Smooth muscle cell of the brain vasculature (primary cell): Measurements from ENCODE around the gene CPXM1.

Experiments
- DNase-seq: peaks from one replicate; pipeline ENCODE4 v3.0.0-alpha.2; 2012; ENCODE audit warnings: low read depth, low spot score

CPXM1 gene

GRCh38 chr20:2748551-2749342 is 51.7 kb downstream of the CPXM1 start:
- no peak for DNase-seq

DNA sequence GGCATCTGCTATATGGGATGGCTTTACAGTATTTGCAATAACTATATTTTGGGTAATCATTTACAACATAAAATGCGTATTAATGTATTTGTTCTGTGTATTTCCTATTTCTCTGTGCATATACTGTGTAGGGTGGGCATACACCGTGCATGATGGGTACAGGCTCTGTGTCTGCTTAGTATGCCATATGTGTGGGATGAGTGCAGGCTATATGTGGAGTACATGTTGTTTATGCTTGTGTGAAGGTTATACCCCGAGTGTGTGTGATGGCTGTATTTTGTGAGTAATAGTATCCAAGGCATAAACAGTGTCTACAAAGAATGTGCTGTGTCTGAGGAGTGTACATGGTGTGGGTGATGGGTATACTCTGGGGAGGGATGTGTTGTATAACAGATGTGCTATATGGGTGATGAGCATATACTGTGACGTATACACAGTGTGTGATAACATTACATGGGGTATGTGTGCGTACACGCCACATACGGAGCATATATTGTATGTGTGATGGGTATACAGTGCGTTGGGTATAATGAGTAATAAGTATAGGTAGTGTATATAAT is 52.7 kb downstream of the CPXM1 start:
- DNase-seq = no peak

DNA sequence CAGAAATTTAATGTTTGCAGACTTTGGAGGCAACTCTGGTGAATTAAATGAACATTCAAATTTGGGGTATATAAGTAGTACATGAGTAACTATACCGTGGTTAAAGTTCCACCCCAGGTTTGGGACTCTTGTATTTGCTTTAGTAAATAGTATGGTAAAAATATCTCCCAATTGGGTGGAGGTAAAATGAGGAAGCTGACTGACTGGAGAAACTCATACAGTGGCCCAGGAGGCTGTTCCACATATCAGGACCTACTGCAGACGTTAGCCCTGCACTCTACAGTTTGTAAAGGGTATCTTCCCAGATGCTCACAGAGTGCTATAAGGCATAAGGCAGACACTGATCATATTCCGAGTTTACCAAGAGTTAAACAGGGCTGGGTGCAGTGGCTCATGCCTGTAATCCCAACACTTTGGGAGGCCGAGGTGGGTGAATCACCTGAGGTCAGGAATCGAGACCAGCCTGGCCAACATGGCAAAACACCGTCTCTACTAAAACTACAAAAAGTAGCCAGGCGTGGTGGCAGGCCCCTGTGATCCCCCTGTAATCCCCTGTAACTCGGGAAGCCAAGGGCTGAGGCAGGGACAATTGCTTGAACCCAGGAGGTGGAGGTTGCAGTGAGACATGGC is 53.7 kb downstream of the CPXM1 start:
- DNase-seq = no peak

GRCh38 chr20:2745936-2746635 is 54.3 kb downstream of the CPXM1 start:
- DNase-seq = no peak

DNA sequence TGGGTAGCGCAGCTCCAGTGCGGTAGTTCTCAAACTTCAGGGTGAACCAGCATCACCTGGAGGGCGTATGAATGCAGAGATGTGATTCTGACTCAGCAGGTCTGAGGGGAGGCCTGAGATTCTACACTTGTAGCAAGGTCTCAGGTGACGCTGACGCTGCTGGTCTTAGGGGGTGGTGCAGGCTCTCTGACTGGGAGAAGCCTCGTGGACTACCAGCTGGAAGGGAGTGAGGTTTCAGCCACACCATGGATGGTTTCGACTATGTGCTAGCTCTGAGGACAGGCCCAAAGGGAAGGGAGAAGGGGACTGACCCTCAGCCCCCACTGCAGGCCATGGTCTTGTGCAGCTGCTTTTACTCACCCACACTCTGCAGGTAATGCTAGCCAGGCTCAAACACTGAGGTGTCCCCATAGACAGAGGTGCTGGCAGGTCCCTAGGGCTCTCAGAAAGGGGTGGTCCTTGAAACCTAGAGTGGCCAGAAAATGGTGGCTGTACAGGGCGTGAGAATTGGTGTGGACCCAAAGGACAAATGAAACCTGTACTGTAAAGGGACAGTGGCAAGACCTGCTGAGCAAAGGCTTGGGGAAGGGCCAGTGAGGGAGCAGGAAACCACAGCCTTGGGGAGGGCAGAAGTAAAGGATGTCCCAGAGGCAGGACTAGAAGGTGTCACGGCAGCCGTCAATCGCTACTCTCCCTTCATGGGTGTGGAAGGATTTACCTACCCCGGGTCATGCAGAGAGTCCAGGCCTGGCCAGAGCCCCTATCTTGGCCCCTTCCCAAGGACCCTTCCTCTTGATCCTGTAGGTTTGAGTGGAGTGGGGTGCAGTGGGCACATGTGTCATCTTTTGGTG is 55.1 kb downstream of the CPXM1 start:
- DNase-seq = no peak
